Spleen (tissue), 7 donors: ENCODE data around the gene POU2F3.

Experiments used
- CTCF ChIP-seq, 11 experiments: fragments of 200-600 bp in 7 of 11; fragments of 450-650 bp in 4 of 11; sonication (generic) in 4 of 11; IDR thresholded peaks in 8 of 11; conservative IDR thresholded peaks in 3 of 11; 1 replicate in 7 of 11; 2 replicates in 4 of 11; pipeline versions ENCODE4 v1.4.0 to v1.8.0; 2016 to 2021; ENCODE audit warnings: antibody characterized with exemption in 11 of 11, inconsistent platforms in 4 of 11, mild to moderate bottlenecking in 1 of 11
- POLR2A ChIP-seq, 3 donors: fragments of 450-650 bp; IDR thresholded peaks; one replicate each; pipeline ENCODE4 v1.5.1; 2017; ENCODE audit warnings: antibody characterized with exemption in 3 of 3, mild to moderate bottlenecking in 1 of 3
- donor health status: DM: no; HTN: no; CAD: no; lungs with moderate emphysema.
- donor health status: DM: no; HTN: no; CAD: no.
- donor health status: DM: no; HTN: no; CAD: no.

GRCh38 chr11:120270386-120270785 is 30.4 kb downstream of the POU2F3 start:
- no peak for TF ChIP-seq CTCF (IDR thresholded peaks at IDR 0.05 in 8 of 11, conservative IDR thresholded peaks at IDR 0.05 in 3 of 11)
- no peak for TF ChIP-seq POLR2A (IDR thresholded peaks at IDR 0.05)
